ENCODE results near the gene CFAP251.

DNA sequence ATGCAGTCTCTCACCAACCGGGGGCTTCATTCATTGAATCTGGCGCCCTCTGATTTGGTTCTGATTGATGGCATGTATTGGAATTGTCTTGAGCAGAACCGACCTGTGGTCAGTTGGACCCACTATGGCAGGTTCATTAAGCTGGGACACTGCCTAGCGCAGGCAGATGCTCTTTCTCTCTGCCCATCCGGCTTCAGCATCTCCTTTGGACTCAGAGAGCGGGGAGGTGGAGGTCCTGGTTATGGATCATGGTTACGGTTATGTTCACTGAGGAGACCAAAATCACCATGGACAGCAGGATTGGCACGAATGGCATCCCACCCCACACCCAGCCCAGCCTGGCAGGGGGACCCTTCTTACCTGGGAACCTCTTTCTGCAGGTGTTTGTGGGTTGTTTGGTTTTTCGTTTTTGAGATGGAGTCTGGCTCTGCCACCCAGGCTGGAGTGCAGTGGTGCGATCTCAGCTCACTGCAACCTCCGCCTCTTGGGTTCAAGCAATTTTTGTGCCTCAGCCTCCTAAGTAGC, 86.9 kb downstream of the CFAP251 start:
- TF ChIP-seq, protein P1, sequence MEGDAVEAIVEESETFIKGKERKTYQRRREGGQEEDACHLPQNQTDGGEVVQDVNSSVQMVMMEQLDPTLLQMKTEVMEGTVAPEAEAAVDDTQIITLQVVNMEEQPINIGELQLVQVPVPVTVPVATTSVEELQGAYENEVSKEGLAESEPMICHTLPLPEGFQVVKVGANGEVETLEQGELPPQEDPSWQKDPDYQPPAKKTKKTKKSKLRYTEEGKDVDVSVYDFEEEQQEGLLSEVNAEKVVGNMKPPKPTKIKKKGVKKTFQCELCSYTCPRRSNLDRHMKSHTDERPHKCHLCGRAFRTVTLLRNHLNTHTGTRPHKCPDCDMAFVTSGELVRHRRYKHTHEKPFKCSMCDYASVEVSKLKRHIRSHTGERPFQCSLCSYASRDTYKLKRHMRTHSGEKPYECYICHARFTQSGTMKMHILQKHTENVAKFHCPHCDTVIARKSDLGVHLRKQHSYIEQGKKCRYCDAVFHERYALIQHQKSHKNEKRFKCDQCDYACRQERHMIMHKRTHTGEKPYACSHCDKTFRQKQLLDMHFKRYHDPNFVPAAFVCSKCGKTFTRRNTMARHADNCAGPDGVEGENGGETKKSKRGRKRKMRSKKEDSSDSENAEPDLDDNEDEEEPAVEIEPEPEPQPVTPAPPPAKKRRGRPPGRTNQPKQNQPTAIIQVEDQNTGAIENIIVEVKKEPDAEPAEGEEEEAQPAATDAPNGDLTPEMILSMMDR (IDR thresholded peaks at IDR 0.05 in 2 of 3, conservative IDR thresholded peaks at IDR 0.05 in 1 of 3; ENCODE audit: borderline replicate concordance in 1 of 3, insufficient read depth in 1 of 3, low read depth in 2 of 3, low read length in 2 of 3), result no peak
- TF ChIP-seq, protein P2, sequence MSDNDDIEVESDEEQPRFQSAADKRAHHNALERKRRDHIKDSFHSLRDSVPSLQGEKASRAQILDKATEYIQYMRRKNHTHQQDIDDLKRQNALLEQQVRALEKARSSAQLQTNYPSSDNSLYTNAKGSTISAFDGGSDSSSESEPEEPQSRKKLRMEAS (IDR thresholded peaks at IDR 0.05), result no peak
- TF ChIP-seq JUND (IDR thresholded peaks at IDR 0.05), result no peak
- no peak for TF ChIP-seq EGR1 (IDR thresholded peaks at IDR 0.05; ENCODE audit: low read depth)
- TF ChIP-seq POLR2A (IDR thresholded peaks at IDR 0.05; ENCODE audit: borderline replicate concordance, extremely low read depth, insufficient read depth, insufficient read length), result no peak
- no peak for TF ChIP-seq ZNF274 (IDR thresholded peaks at IDR 0.05; ENCODE audit: low read depth, low read length)

Measured in HCT116 (cell line).